Mesothelial cell of epicardium (in vitro differentiated cells): ENCODE measurements around the gene XPC. TPM values are rescaled to one million over a fixed set of nuclear protein-coding genes. Genes with fewer than 3 reads are reported as not detected.
A peak's percentile ranks its signal among the peaks of the same experiment; 100 is the strongest.

Experiments used
- DNase-seq, 2 experiments: peaks; one replicate each; pipeline ENCODE4 v3.0.0; 2021; ENCODE audit warnings: low spot score in 2 of 2; ENCODE audit not compliant: unreplicated experiment in 2 of 2
- H3K27ac Mint-ChIP-seq: 2 replicates; pipeline ENCODE4 v1.8.0; 2021; ENCODE audit warnings: mixed read lengths
- H3K27me3 Mint-ChIP-seq: 2 replicates; pipeline ENCODE4 v1.8.0; 2021; ENCODE audit warnings: low read depth, mixed read lengths
- H3K36me3 Mint-ChIP-seq: 2 replicates; pipeline ENCODE4 v1.8.0; 2021; ENCODE audit warnings: mixed read lengths
- H3K4me1 Mint-ChIP-seq: 2 replicates; pipeline ENCODE4 v1.8.0; 2021; ENCODE audit warnings: mixed read lengths
- H3K4me3 Mint-ChIP-seq: 2 replicates; pipeline ENCODE4 v1.8.0; 2021; ENCODE audit warnings: mild to moderate bottlenecking, moderate library complexity, mixed read lengths
- H3K9me3 Mint-ChIP-seq: 2 replicates; pipeline ENCODE4 v1.8.0; 2021; ENCODE audit warnings: mixed read lengths
- total RNA-seq: library from RNA; stranded (reverse); gene quantifications from 3 replicates; pipeline ENCODE4 v1.2.1, GENCODE V29; 2021
- TF ChIP-seq, protein P1 (sequence below): fragments of 200-600 bp; sonication (generic); IDR thresholded peaks from one replicate; pipeline ENCODE4 v1.5.0; 2021; ENCODE audit warnings: antibody characterized with exemption; ENCODE audit not compliant: unreplicated experiment

The XPC gene
- total RNA-seq, 1 donor from 2014 or later, result 47.8 TPM

DNA sequence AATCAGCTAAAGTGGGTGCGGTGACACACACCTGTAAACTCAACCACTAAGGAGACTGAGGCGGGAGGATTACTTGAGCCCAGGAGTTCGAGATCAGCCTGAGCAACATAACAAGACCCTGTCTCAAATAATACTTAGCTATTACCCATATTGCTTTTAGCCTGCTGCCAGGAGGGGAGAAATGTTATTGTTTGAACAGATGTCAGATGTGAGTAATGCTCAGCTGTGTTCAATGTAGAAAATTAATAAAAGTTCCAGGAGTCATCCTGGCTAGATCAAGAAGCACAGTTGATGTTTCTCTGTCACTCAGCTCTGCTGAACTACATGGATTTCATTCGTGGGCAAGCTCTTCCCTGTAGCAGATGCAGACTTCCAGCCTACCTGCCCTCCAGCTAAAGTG, 22.4 kb upstream of the XPC start:
- TF ChIP-seq, protein P1, sequence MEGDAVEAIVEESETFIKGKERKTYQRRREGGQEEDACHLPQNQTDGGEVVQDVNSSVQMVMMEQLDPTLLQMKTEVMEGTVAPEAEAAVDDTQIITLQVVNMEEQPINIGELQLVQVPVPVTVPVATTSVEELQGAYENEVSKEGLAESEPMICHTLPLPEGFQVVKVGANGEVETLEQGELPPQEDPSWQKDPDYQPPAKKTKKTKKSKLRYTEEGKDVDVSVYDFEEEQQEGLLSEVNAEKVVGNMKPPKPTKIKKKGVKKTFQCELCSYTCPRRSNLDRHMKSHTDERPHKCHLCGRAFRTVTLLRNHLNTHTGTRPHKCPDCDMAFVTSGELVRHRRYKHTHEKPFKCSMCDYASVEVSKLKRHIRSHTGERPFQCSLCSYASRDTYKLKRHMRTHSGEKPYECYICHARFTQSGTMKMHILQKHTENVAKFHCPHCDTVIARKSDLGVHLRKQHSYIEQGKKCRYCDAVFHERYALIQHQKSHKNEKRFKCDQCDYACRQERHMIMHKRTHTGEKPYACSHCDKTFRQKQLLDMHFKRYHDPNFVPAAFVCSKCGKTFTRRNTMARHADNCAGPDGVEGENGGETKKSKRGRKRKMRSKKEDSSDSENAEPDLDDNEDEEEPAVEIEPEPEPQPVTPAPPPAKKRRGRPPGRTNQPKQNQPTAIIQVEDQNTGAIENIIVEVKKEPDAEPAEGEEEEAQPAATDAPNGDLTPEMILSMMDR, result no peak
- no peak overlapping the region for H3K4me3 Mint-ChIP-seq
- DNase-seq, result no peak
- no peak overlapping the region for H3K27ac Mint-ChIP-seq
- H3K27me3 Mint-ChIP-seq, result no peaks in the 10 kb centered on the region
- no peaks in the 10 kb centered on the region for H3K9me3 Mint-ChIP-seq
- peaks cover 21% of the 10 kb centered on the region for H3K4me1 Mint-ChIP-seq
- H3K36me3 Mint-ChIP-seq, result peaks cover 18% of the 10 kb centered on the region

DNA sequence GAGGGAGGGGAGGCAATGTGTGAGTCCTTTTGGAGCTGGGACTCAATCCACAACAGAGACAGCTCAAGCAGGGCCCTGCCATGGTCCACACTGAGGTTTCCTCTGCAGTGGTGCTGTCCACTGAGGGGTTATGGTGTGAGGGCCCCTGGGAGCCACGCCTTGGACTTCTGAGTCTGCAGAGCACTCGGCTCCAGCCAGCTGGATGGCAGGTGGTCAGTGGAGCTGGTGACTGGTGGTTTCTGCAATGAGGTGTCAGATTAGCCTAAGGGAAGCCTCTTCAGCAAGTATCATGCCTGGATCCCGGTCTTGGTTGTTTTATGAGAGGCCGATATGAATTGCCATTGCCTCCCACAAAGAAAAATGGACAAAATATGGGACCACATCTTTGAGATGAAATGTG, 21.9 kb upstream of the XPC start:
- Mint-ChIP-seq H3K36me3 (peaks cover 18% of the 10 kb centered on the region), H3K27me3 (no peaks in the 10 kb centered on the region), H3K4me1 (peaks cover 21% of the 10 kb centered on the region), H3K4me3 (no peak overlapping the region), H3K27ac (no peak overlapping the region), H3K9me3 (no peaks in the 10 kb centered on the region)
- no peak for DNase-seq
- TF ChIP-seq, protein P1, result no peak

- TF ChIP-seq, protein P1, result no peak
- H3K4me1 Mint-ChIP-seq, result peaks cover 21% of the 10 kb centered on the region
- H3K9me3 Mint-ChIP-seq, result no peaks in the 10 kb centered on the region
- DNase-seq, result no peak
- H3K27me3 Mint-ChIP-seq, result no peaks in the 10 kb centered on the region
- peak overlapping the region; percentile 3 for H3K27ac Mint-ChIP-seq
- H3K36me3 Mint-ChIP-seq, result peaks cover 18% of the 10 kb centered on the region
- no peak overlapping the region for H3K4me3 Mint-ChIP-seq
These were observed 21.2 kb upstream of the XPC start for GRCh38 chr3:14199641-14200040.

DNA sequence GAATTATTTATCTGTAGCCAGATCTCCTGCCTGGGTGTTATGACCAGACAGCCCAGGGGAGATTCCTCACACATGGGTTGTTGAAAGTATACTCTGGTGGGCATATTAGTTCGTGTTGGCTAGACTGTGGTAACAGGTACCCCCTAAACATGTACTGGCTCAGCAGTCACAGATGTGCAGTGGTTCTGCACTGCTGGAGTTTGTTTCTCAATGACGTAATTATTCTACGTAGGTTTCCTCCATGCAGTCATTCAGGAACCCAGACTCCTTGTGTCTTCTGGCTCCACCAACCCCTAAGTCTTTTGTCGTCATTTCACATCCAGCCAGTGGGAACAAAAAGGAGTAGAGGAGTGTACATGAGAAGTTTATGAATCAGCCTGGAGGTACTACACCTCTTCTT, 16.5 kb upstream of the XPC start:
- TF ChIP-seq, protein P1, result no peak
- no peak overlapping the region for H3K27ac Mint-ChIP-seq
- no peaks in the 10 kb centered on the region for H3K4me1 Mint-ChIP-seq
- H3K27me3 Mint-ChIP-seq, result no peaks in the 10 kb centered on the region
- peaks cover 34% of the 10 kb centered on the region for H3K36me3 Mint-ChIP-seq
- H3K9me3 Mint-ChIP-seq, result peaks cover 5% of the 10 kb centered on the region
- H3K4me3 Mint-ChIP-seq, result no peak overlapping the region
- no peak for DNase-seq

DNA sequence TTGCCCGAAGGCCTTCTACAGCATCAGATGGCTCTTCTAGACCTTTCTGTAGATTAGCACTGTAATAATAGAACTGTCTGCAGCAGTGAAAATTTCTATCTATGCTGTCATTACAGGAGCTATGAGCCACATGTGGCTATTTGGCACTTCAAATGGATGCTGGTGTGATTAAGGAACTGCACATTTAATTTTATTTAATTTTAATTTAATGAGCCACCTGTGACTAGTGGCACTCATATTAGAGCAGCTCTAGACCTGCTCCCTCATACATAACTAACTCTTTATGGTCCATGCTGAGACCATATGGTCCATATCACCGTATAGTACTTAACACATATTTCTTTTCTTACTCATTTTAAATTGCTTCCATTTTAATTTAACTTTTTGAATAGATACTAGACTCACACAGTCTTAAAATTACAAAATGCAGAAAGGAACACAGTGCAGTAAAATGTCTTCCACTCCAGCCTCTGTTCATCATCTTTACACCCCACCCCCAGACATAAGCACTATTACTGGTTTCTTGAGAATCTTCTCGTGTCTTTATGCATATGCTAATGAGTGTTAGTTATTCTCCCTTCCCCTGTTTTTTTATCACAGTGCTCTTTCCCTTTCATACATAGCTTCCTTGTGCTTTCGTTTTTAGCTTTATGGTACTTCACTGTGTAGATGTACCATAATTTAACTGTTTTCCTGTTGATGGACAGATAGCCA, 9.8 kb upstream of the XPC start:
- no peak overlapping the region for H3K27ac Mint-ChIP-seq
- peaks cover 2% of the 10 kb centered on the region for H3K4me1 Mint-ChIP-seq
- peaks cover 12% of the 10 kb centered on the region for H3K9me3 Mint-ChIP-seq
- H3K36me3 Mint-ChIP-seq, result peaks cover 56% of the 10 kb centered on the region
- TF ChIP-seq, protein P1, result no peak
- H3K4me3 Mint-ChIP-seq, result no peak overlapping the region
- no peak for DNase-seq
- H3K27me3 Mint-ChIP-seq, result no peaks in the 10 kb centered on the region
